Mammary epithelial cell (primary cell): ENCODE results near the gene AGPAT3.

Experiments used
- EZH2 ChIP-seq: IDR thresholded peaks from 2 replicates; pipeline ENCODE4 v1.6.1; 2012; ENCODE audit warnings: low read length, inconsistent platforms, borderline replicate concordance
- TF ChIP-seq, protein P1 (sequence below), 2 donors: IDR thresholded peaks in 1 of 2; conservative IDR thresholded peaks in 1 of 2; 2 replicates each; pipeline ENCODE4 v1.5.1; 2011 to 2012; ENCODE audit warnings: inconsistent platforms in 2 of 2, low read length in 2 of 2, mild to moderate bottlenecking in 2 of 2, control low read depth in 1 of 2, low read depth in 1 of 2; ENCODE audit not compliant: insufficient read depth in 1 of 2; ENCODE audit errors: extremely low read depth in 1 of 2

DNA sequence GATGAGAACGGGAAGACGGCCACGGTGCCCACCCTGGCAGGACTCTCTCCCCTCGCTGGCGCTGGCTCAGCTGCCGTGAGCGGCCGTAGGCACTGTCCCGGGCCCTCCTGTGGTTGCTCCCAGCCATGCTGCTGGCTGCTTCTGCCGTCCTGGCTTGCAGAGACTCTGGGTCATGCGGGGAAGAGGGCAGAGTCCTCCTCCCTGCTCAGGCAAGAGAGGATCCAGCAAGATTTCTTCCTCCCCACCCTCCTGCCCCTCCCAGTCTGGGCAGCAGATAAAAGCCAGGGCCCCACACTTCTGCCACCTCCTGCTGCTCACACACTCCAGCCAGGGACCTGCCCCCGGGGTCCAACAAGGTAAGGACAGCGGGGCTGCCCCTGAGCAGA lies 60.1 kb downstream of the AGPAT3 start:
- TF ChIP-seq, protein P1, sequence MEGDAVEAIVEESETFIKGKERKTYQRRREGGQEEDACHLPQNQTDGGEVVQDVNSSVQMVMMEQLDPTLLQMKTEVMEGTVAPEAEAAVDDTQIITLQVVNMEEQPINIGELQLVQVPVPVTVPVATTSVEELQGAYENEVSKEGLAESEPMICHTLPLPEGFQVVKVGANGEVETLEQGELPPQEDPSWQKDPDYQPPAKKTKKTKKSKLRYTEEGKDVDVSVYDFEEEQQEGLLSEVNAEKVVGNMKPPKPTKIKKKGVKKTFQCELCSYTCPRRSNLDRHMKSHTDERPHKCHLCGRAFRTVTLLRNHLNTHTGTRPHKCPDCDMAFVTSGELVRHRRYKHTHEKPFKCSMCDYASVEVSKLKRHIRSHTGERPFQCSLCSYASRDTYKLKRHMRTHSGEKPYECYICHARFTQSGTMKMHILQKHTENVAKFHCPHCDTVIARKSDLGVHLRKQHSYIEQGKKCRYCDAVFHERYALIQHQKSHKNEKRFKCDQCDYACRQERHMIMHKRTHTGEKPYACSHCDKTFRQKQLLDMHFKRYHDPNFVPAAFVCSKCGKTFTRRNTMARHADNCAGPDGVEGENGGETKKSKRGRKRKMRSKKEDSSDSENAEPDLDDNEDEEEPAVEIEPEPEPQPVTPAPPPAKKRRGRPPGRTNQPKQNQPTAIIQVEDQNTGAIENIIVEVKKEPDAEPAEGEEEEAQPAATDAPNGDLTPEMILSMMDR (conservative IDR thresholded peaks at IDR 0.05 in 1 of 2, IDR thresholded peaks at IDR 0.05 in 1 of 2; ENCODE audit: extremely low read depth in 1 of 2, insufficient read depth in 1 of 2, low read depth in 1 of 2, low read length in 2 of 2): no peak
- TF ChIP-seq EZH2: no peak
